Kidney epithelial cell (primary cell): ENCODE results near the gene CLIP2. TPM values are rescaled to one million over a fixed set of nuclear protein-coding genes. Genes with fewer than 3 reads are reported as not detected.
"Not testable (repeated sequence)": the region's sequence is repeated elsewhere in the genome, so short reads cannot be mapped to it uniquely, and the experiment has no call there.

Experiments
- DNase-seq: peaks from one replicate; pipeline ENCODE4 v3.0.0-alpha.2; 2010; ENCODE audit warnings: low read depth
- H3K27me3 ChIP-seq: 2 replicates; pipeline ENCODE4 v1.6.0; 2011; ENCODE audit warnings: low read length; ENCODE audit not compliant: control insufficient read depth, insufficient read depth
- H3K36me3 ChIP-seq: 2 replicates; pipeline ENCODE4 v1.5.1; 2011; ENCODE audit warnings: low read length; ENCODE audit not compliant: control insufficient read depth, insufficient read depth
- H3K4me3 ChIP-seq: 2 replicates; pipeline ENCODE4 v1.5.1; 2011; ENCODE audit warnings: low read depth, mild to moderate bottlenecking, control low read depth, low read length
- total RNA-seq: library from RNA; depleted of rRNA; stranded (reverse); fragments of >200 nt; gene quantifications from 2 replicates; pipeline ENCODE4 v1.2.3, GENCODE V29; 2015
- TF ChIP-seq, protein P1 (sequence below): IDR thresholded peaks from 2 replicates; pipeline ENCODE4 v1.5.1; 2011; ENCODE audit warnings: mild to moderate bottlenecking, moderate library complexity, low read length, control low read depth, inconsistent platforms; ENCODE audit not compliant: insufficient read depth, poor library complexity, severe bottlenecking

CLIP2 gene
- total RNA-seq, 1 donor from 2014 or later: 46.3 TPM

DNA sequence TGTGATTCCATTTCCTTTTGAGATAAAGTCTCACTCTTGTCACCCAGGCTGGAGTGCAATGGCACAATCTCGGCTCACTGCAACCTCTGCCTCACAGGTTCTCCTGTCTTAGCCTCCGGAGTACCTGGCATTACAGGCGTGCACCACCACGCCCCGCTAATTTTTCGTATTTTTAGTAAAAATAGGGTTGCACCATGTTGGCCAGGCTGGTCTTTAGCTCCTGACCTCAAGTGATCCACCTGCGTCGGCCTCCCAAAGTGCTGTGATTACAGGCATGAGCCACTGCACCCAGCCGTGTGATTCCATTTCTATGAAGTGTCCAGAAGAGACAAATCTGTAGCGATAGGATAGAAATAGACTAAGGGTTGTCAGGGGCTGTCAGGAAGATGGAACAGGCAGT, 60.4 kb downstream of the CLIP2 start:
- H3K4me3 ChIP-seq: no peak overlapping the region
- H3K27me3 ChIP-seq: no peaks in the 10 kb centered on the region
- no peak for DNase-seq
- H3K36me3 ChIP-seq: peaks cover 3% of the 10 kb centered on the region
- TF ChIP-seq, protein P1, sequence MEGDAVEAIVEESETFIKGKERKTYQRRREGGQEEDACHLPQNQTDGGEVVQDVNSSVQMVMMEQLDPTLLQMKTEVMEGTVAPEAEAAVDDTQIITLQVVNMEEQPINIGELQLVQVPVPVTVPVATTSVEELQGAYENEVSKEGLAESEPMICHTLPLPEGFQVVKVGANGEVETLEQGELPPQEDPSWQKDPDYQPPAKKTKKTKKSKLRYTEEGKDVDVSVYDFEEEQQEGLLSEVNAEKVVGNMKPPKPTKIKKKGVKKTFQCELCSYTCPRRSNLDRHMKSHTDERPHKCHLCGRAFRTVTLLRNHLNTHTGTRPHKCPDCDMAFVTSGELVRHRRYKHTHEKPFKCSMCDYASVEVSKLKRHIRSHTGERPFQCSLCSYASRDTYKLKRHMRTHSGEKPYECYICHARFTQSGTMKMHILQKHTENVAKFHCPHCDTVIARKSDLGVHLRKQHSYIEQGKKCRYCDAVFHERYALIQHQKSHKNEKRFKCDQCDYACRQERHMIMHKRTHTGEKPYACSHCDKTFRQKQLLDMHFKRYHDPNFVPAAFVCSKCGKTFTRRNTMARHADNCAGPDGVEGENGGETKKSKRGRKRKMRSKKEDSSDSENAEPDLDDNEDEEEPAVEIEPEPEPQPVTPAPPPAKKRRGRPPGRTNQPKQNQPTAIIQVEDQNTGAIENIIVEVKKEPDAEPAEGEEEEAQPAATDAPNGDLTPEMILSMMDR: no peak

DNA sequence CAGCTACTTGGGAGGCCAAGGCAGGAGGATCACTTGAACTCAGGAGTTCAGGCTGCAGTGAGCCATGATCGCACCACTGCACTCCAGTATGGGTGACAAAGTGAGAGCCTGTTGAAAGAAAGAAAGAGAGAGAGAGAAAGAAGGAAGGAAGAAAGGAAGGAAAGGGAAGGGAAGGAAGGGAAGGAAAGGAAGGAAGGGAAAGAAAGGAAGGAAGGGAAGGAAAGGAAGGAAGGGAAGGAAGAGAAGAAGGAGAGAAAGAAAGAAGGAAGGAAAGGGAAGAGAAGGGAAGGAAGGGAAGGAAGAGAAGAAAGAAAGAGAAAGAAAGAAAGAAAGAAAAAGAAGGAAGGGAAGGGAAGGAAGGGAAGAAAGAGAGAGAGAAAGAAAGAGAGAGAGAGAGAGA, 61.5 kb downstream of the CLIP2 start:
- DNase-seq: no peak
- TF ChIP-seq, protein P1: no peak

DNA sequence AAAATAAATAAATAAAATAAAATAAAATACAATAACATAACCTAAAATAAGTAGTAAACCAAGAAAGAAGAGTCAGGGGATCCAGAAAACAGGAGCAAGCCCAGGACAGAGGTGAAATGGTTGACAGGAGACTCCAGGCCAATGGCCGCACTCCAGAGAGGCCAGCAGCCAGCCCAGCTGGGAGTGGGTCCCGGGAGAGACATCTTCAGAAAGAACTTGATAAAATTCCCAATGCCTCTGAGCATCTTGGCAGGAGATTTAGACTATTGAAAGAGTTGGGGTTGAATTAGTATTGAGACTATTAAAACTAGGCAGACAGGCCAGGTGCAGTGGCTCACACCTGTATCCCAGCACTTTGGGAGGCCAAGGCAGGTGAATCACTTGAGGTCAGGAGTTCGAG, 62.6 kb downstream of the CLIP2 start:
- no peak overlapping the region for H3K4me3 ChIP-seq
- no peaks in the 10 kb centered on the region for H3K27me3 ChIP-seq
- peaks cover 3% of the 10 kb centered on the region for H3K36me3 ChIP-seq
- DNase-seq: no peak
- TF ChIP-seq, protein P1: no peak

More for the DNA sequence above, 61.5 kb downstream of the CLIP2 start:
- no peaks in the 10 kb centered on the region for H3K27me3 ChIP-seq
- peaks cover 3% of the 10 kb centered on the region for H3K36me3 ChIP-seq
- H3K4me3 ChIP-seq: no peak overlapping the region

DNA sequence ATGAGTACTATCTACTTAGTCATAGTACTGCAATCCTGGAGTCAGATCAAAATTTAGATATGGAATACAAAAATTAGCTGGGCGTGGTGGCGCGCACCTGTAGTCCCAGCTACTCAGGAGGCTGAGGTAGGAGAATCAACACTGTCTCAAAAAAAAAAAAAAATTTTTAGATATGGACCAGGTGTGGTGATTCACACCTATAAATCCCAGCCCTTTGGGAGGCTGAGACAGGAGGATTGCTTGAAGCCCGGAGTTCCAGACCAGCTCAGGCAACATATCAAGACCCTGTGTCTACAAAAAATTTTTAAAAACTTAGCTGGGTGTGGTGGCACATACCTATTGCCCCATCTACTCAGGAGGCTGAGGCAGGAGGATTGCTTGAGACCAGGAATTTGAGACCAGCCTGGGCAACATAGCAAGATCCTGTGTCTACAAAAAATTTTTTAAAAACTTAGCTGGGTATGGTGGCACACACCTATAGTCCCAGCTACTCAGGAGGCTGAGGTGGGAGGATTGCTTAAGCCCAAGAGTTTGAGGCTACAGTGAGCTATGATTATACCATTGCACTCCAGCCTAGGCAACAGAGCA, 63.4 kb downstream of the CLIP2 start:
- H3K36me3 ChIP-seq, H3K4me3 ChIP-seq, H3K27me3 ChIP-seq, DNase-seq: not testable (repeated sequence)

DNA sequence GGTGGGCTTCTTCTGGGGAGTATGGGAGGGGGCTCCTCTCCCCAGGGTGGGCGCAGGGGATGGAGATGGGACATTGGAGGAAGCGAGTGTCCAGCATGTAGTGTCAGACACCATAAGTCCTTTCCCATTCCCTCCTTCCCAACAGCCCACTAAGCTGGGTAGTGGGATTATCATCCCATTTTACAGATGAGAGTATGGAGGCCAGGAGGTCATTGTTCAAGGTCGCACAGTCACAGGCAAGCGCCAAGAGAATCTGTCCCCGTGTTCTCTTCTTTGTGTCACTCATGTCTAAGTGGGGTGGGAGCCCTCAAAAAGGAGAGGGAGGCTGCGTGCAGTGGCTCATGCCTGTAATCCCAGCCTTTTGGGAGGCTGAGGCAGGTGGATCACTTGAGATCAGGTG, 64.8 kb downstream of the CLIP2 start:
- TF ChIP-seq, protein P1: no peak
- peaks cover 3% of the 10 kb centered on the region for H3K36me3 ChIP-seq
- H3K27me3 ChIP-seq: no peaks in the 10 kb centered on the region
- DNase-seq: no peak
- H3K4me3 ChIP-seq: no peak overlapping the region

DNA sequence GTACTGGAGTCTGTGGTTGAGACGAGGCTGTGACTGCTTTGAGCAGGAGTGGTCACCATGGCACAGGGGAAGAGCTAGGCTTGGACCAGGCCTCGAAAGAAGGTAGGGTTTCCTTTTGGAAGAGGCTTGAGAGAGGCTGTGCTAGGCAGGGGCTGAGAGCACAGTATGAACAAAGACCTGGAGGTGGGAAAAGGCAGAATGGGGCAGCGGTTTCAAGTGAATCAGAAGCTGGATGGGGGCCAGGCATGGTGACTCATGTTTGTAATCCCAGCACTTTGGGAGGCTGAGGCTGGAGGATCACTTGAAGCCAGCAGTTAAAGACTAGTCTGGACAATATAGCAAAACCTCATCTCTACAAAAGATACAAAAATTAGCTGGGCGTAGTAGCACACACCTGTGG, 65.9 kb downstream of the CLIP2 start:
- TF ChIP-seq, protein P1: no peak
- DNase-seq: peak; percentile 57
- Histone ChIP-seq H3K36me3 (peaks cover 3% of the 10 kb centered on the region), H3K27me3 (no peaks in the 10 kb centered on the region), H3K4me3 (no peak overlapping the region)
